GM12878 (cell line): Measurements from ENCODE around the gene FAM193A. TPM values are rescaled to one million over a fixed set of nuclear protein-coding genes. Genes with fewer than 3 reads are reported as not detected.

Experiments
- ATAC-seq: fragments of 200-7000 bp; cut with Tn5 transposase; 3 replicates; pipeline ENCODE4 v1.9.1; 2020; ENCODE audit warnings: mild to moderate bottlenecking, moderate library complexity
- BruUV-seq: library from RNA; stranded (reverse); fragments of 400-500 nt; replicated peaks from 2 replicates; lab custom pipeline; 2021; lab: Mats Ljungman, UMichigan
- CTCF ChIA-PET: fragments of 300-600 bp; sonication (Branson Sonifier 250); formaldehyde crosslinking; extraction: SDS; loops from one replicate; lab custom pipeline; 2021; ENCODE audit warnings: inconsistent platforms; lab: Yijun Ruan, JAX
- POLR2A ChIA-PET: fragments of 350-600 bp; formaldehyde crosslinking; extraction: SDS; loops from one replicate; lab custom pipeline; 2021; ENCODE audit warnings: inconsistent platforms; lab: Charles Lee
- RAD21 ChIA-PET: fragments of 300-600 bp; sonication (Branson Sonifier 250); formaldehyde crosslinking; loops from one replicate; lab custom pipeline; 2023; ENCODE audit warnings: antibody characterized with exemption; ENCODE audit not compliant: unreplicated experiment; lab: Charles Lee
- SMC1A ChIA-PET: fragments of 300-600 bp; sonication (Branson Sonifier 250); formaldehyde crosslinking; loops from one replicate; lab custom pipeline; 2023; ENCODE audit not compliant: unreplicated experiment, uncharacterized antibody; lab: Charles Lee
- DNase-seq: peaks from one replicate; pipeline ENCODE4 v3.0.0-alpha.2; 2011; ENCODE audit warnings: low read depth, low spot score
- FAIRE-seq: peaks from 3 replicates; lab custom pipeline; 2011; peaks lifted over from hg19 to GRCh38; lab: Jason Lieb, UNC
- H2AFZ ChIP-seq: 2 replicates; pipeline ENCODE4 v1.6.0; 2011; ENCODE audit warnings: low read depth, low read length, control low read depth; ENCODE audit not compliant: control insufficient read depth
- H3K27ac ChIP-seq: 2 replicates; pipeline ENCODE4 v1.5.1; 2011; ENCODE audit warnings: control low read depth; ENCODE audit not compliant: control insufficient read depth, insufficient read depth
- H3K27me3 ChIP-seq, 2 experiments: replicated peaks in 1 of 2; 2 replicates each; pipeline versions ENCODE4 v1.6.0 to v1.6.1; 2011; ENCODE audit warnings: low read length in 1 of 2; ENCODE audit not compliant: control insufficient read depth in 2 of 2, insufficient read depth in 2 of 2
- H3K36me3 ChIP-seq, 2 experiments: 2 replicates each; pipeline ENCODE4 v1.5.1; 2011; ENCODE audit warnings: low read length in 1 of 2; ENCODE audit not compliant: control insufficient read depth in 2 of 2, insufficient read depth in 2 of 2
- H3K4me1 ChIP-seq: 2 replicates; pipeline ENCODE4 v1.6.1; 2011; ENCODE audit warnings: mild to moderate bottlenecking, low read length, moderate library complexity, mixed read lengths; ENCODE audit not compliant: control insufficient read depth, insufficient read depth
- H3K4me2 ChIP-seq: 2 replicates; pipeline ENCODE4 v1.6.0; 2011; ENCODE audit warnings: control low read depth; ENCODE audit not compliant: control insufficient read depth, insufficient read depth
- H3K4me3 ChIP-seq: fragments of 200-600 bp; sonication (generic); 2 replicates; pipeline ENCODE4 v1.5.1; 2016
- H3K79me2 ChIP-seq: 2 replicates; pipeline ENCODE4 v1.6.0; 2011; ENCODE audit warnings: low read length; ENCODE audit not compliant: control insufficient read depth, insufficient read depth
- H3K9ac ChIP-seq: 2 replicates; pipeline ENCODE4 v1.8.0; 2011; ENCODE audit warnings: low read length, control low read depth, mixed read lengths; ENCODE audit not compliant: control insufficient read depth, insufficient read depth
- H3K9me3 ChIP-seq: replicated peaks from 3 replicates; pipeline ENCODE4 v1.5.1; 2011; ENCODE audit warnings: mild to moderate bottlenecking, low read length; ENCODE audit not compliant: control insufficient read depth, insufficient read depth
- H4K20me1 ChIP-seq: 2 replicates; pipeline ENCODE4 v1.6.0; 2011; ENCODE audit not compliant: control insufficient read depth, insufficient read depth
- BHLHE40 ChIP-seq, 2 experiments: fragments of 450-650 bp in 1 of 2; IDR thresholded peaks; 2 replicates each; pipeline ENCODE4 v1.6.1; 2011 to 2017; ENCODE audit warnings: low read depth in 2 of 2, borderline replicate concordance in 1 of 2, improper control_type of control experiment in 1 of 2, low read length in 1 of 2, mild to moderate bottlenecking in 1 of 2
- BMI1 ChIP-seq: fragments of 450-650 bp; IDR thresholded peaks from 2 replicates; pipeline ENCODE4 v1.6.1; 2016; ENCODE audit warnings: mild to moderate bottlenecking, moderate library complexity, borderline replicate concordance
- CHD4 ChIP-seq: fragments of 200-600 bp; sonication (generic); IDR thresholded peaks from 2 replicates; pipeline ENCODE4 v1.6.1; 2016; ENCODE audit warnings: mild to moderate bottlenecking
- E4F1 ChIP-seq: fragments of 450-650 bp; IDR thresholded peaks from 2 replicates; pipeline ENCODE4 v1.6.1; 2018; ENCODE audit warnings: borderline replicate concordance, mild to moderate bottlenecking; ENCODE audit not compliant: partially characterized antibody
- PML ChIP-seq: IDR thresholded peaks from 2 replicates; pipeline ENCODE4 v1.6.1; 2012; ENCODE audit warnings: low read length, inconsistent platforms
- RB1 ChIP-seq: fragments of 450-650 bp; formaldehyde crosslinking; IDR thresholded peaks from 2 replicates; pipeline ENCODE4 v1.6.1; 2017; ENCODE audit warnings: mild to moderate bottlenecking, borderline replicate concordance
- RCOR1 ChIP-seq: conservative IDR thresholded peaks from 2 replicates; pipeline ENCODE4 v1.6.1; 2012; ENCODE audit warnings: low read depth, low read length, improper control_type of control experiment
- RFX5 ChIP-seq: IDR thresholded peaks from 2 replicates; pipeline ENCODE4 v1.6.1; 2011; ENCODE audit warnings: low read depth, low read length, improper control_type of control experiment
- SREBF1 ChIP-seq: IDR thresholded peaks from 2 replicates; pipeline ENCODE4 v1.6.1; 2012; ENCODE audit warnings: mild to moderate bottlenecking, low read length
- ZBTB4 ChIP-seq: fragments of 450-650 bp; formaldehyde crosslinking; IDR thresholded peaks from 2 replicates; pipeline ENCODE4 v1.4.0; 2022; ENCODE audit warnings: mild to moderate bottlenecking, moderate library complexity
- ZNF274 ChIP-seq: IDR thresholded peaks from one replicate; pipeline ENCODE4 v1.8.0; 2011; ENCODE audit not compliant: insufficient read length, insufficient read depth
- WGBS: methylation state at CpG from one replicate; pipeline ENCODE4 v1.1.6; 2016; ENCODE audit warnings: low lambda C conversion rate; ENCODE audit not compliant: insufficient replicate concordance, insufficient coverage; ENCODE audit errors: missing lambda C conversion rate; 5-methylcytosine and 5-hydroxymethylcytosine counted together
- in situ Hi-C: fragments of 300-500 bp; cut with MboI; formaldehyde crosslinking; loops from 9 replicates; pipeline ENCODE4 v1.14.3; 2018; ENCODE audit warnings: mixed read lengths
- intact Hi-C: fragments of 100-400 bp; cut with micrococcal nuclease; formaldehyde crosslinking; loops from one replicate; pipeline ENCODE4 v1.14.2; 2022; ENCODE audit not compliant: unreplicated experiment
- polyA plus RNA-seq, 11 experiments: library from polyadenylated mRNA; depleted of rRNA in 4 of 11; unstranded in 6 of 11; stranded (reverse) in 5 of 11; fragments of >200 nt; fragmentation: Nextera tagmentation in 4 of 11; fragmentation: Illumina TruSeq in 1 of 11; extraction: Ambion mirVana in 4 of 11; extraction: Trizol in 1 of 11; gene quantifications; 1 replicate in 1 of 11; 2 replicates in 10 of 11; pipeline versions ENCODE4 v1.2.1 to v1.2.3, GENCODE V29; 2011 to 2016; ENCODE audit warnings: inconsistent platforms in 2 of 11, missing spikeins in 2 of 11, low read depth in 1 of 11
- total RNA-seq, 4 experiments: library from RNA; depleted of rRNA in 3 of 4; stranded (reverse); fragments of >200 nt in 3 of 4; fragmentation: Illumina TruSeq in 1 of 4; extraction: Trizol in 1 of 4; gene quantifications; 2 replicates each; pipeline versions ENCODE4 v1.2.1 to v1.2.3, GENCODE V29; 2013 to 2021
- TF ChIP-seq, protein P1 (sequence below): IDR thresholded peaks from 2 replicates; pipeline ENCODE4 v1.6.1; 2011; ENCODE audit warnings: low read depth, mild to moderate bottlenecking, low read length, moderate library complexity, borderline replicate concordance; ENCODE audit errors: extremely low read depth

The FAM193A gene
- total and polyA plus RNA-seq, 10 of the 15 experiments (the other 5 are each of a cell fraction or from before 2014, with no cell fraction given) = 0.52 to 23.3 (median 7.4) TPM

GRCh38 chr4:2697995-2698414, 161.6 kb downstream of the FAM193A start (continued):
- TF ChIP-seq RB1 (no peak), CHD4 (no peak), RFX5 (no peak), ZNF274 (no peak), SREBF1 (no peak)

GRCh38 chr4:2698504-2698903, 162.1 kb downstream of the FAM193A start:
- CTCF ChIA-PET = interaction anchor here (1.5 kb wide), 1 partner anchor 54 kb away, joined by 4 read pairs; no protein-coding TSS in a partner anchor
- no peaks in the 10 kb centered on the region for H3K9me3 ChIP-seq
- BruUV-seq = no TSS peak
- 0 out of 2 replicates have a peak, but pooled peaks cover 2% of the 10 kb centered on the region for H3K79me2 ChIP-seq
- intact Hi-C loops (loop anchor here (5.0 kb wide), 1 partner anchor 264 kb away; the partner anchor contains the start of genes GRK4 and NOP14), in situ Hi-C loops (no loop called here)
- SMC1A ChIA-PET = interaction anchor here (0.8 to 3.5 kb wide), 2 partner anchors 19 to 48 kb away, joined by 3 to 31 read pairs; no protein-coding TSS in a partner anchor
- H3K4me2 ChIP-seq = no peak overlapping the region
- WGBS = 94% methylated on average over 1 of the region's 1 CpG
- POLR2A ChIA-PET = interaction anchor here (1.3 kb wide), 2 partner anchors 11 to 47 kb away, joined by 4 read pairs; no protein-coding TSS in a partner anchor
- no peak overlapping the region for H2AFZ ChIP-seq
- H4K20me1 ChIP-seq = no peaks in the 10 kb centered on the region
- no peaks in the 10 kb centered on the region for H3K27me3 ChIP-seq
- H3K9ac ChIP-seq = no peak overlapping the region
- RAD21 ChIA-PET = no interaction called here
- no peak for DNase-seq
- H3K36me3 ChIP-seq = peaks cover 23 to 31% of the 10 kb centered on the region in 2 experiments
- peaks cover 21% of the 10 kb centered on the region for H3K4me1 ChIP-seq
- TF ChIP-seq RCOR1 = no peak
- TF ChIP-seq E4F1 = no peak
- TF ChIP-seq BHLHE40 (IDR thresholded peaks at IDR 0.05; ENCODE audit: borderline replicate concordance in 1 of 2, low read depth in 2 of 2, low read length in 1 of 2) = no peak
- TF ChIP-seq, protein P1, sequence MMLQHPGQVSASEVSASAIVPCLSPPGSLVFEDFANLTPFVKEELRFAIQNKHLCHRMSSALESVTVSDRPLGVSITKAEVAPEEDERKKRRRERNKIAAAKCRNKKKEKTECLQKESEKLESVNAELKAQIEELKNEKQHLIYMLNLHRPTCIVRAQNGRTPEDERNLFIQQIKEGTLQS = no peak
- no peak for TF ChIP-seq PML
- no peak for TF ChIP-seq BMI1
- TF ChIP-seq RB1 = no peak
- TF ChIP-seq ZBTB4 = no peak
- H3K27ac ChIP-seq = no peak overlapping the region
- ATAC-seq = no peak
- FAIRE-seq = no peak
- H3K4me3 ChIP-seq = no peak overlapping the region
